ENCODE measurements around the gene DPT. TPM values are rescaled to one million over a fixed set of nuclear protein-coding genes. Genes with fewer than 3 reads are reported as not detected.

Gene DPT
- polyA plus RNA-seq, 1 donor from 2014 or later: not detected

GRCh38 chr1:168720839-168721238 lies 8.2 kb downstream of the DPT start:
- Histone ChIP-seq H3K27ac (ENCODE audit: low read length) (no peak overlapping the region), H3K4me2 (ENCODE audit: low read length) (no peak overlapping the region), H3K79me2 (replicated peaks; ENCODE audit: insufficient read depth, low read length) (no peaks in the 10 kb centered on the region), H3K27me3 (ENCODE audit: insufficient read depth, low read depth, low read length) (no peaks in the 10 kb centered on the region), H4K20me1 (ENCODE audit: insufficient read depth) (no peaks in the 10 kb centered on the region), H3K4me3 (ENCODE audit: low read length) (no peak overlapping the region), H3K9me2 (ENCODE audit: insufficient read depth, low read length) (no peaks in the 10 kb centered on the region), H3F3A (ENCODE audit: insufficient read depth, low read length, poor library complexity, severe bottlenecking) (no peaks in the 10 kb centered on the region), H2AFZ (ENCODE audit: low read depth, low read length) (no peak overlapping the region), H3K36me3 (ENCODE audit: insufficient read depth, low read length) (no peaks in the 10 kb centered on the region), H3K9ac (ENCODE audit: low read length) (no peak overlapping the region), H3K9me3 (ENCODE audit: low read length) (no peaks in the 10 kb centered on the region)
- no peak for TF ChIP-seq TAF1 (IDR thresholded peaks at IDR 0.05; ENCODE audit: low read depth)
- no peak for TF ChIP-seq EZH2 (IDR thresholded peaks at IDR 0.05; ENCODE audit: borderline replicate concordance, insufficient read depth, low read length, poor library complexity, severe bottlenecking)
- TF ChIP-seq, protein P1, sequence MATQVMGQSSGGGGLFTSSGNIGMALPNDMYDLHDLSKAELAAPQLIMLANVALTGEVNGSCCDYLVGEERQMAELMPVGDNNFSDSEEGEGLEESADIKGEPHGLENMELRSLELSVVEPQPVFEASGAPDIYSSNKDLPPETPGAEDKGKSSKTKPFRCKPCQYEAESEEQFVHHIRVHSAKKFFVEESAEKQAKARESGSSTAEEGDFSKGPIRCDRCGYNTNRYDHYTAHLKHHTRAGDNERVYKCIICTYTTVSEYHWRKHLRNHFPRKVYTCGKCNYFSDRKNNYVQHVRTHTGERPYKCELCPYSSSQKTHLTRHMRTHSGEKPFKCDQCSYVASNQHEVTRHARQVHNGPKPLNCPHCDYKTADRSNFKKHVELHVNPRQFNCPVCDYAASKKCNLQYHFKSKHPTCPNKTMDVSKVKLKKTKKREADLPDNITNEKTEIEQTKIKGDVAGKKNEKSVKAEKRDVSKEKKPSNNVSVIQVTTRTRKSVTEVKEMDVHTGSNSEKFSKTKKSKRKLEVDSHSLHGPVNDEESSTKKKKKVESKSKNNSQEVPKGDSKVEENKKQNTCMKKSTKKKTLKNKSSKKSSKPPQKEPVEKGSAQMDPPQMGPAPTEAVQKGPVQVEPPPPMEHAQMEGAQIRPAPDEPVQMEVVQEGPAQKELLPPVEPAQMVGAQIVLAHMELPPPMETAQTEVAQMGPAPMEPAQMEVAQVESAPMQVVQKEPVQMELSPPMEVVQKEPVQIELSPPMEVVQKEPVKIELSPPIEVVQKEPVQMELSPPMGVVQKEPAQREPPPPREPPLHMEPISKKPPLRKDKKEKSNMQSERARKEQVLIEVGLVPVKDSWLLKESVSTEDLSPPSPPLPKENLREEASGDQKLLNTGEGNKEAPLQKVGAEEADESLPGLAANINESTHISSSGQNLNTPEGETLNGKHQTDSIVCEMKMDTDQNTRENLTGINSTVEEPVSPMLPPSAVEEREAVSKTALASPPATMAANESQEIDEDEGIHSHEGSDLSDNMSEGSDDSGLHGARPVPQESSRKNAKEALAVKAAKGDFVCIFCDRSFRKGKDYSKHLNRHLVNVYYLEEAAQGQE (IDR thresholded peaks at IDR 0.05; ENCODE audit: borderline replicate concordance): no peak
- TF ChIP-seq RAD21 (conservative IDR thresholded peaks at IDR 0.05): no peak
- TF ChIP-seq POLR2AphosphoS5 (IDR thresholded peaks at IDR 0.05): no peak
- no peak for TF ChIP-seq SMC3 (conservative IDR thresholded peaks at IDR 0.05; ENCODE audit: poor library complexity)
- TF ChIP-seq CTCF (IDR thresholded peaks at IDR 0.05; ENCODE audit: poor library complexity, severe bottlenecking): no peak
- TF ChIP-seq EP300 (conservative IDR thresholded peaks at IDR 0.05; ENCODE audit: poor library complexity, severe bottlenecking): no peak
- no peak for TF ChIP-seq MXI1 (conservative IDR thresholded peaks at IDR 0.05; ENCODE audit: poor library complexity, severe bottlenecking)

- H3F3A ChIP-seq (ENCODE audit: insufficient read depth, low read length, poor library complexity, severe bottlenecking): no peaks in the 10 kb centered on the region
- TF ChIP-seq POLR2AphosphoS5 (IDR thresholded peaks at IDR 0.05) (no peak), CTCF (IDR thresholded peaks at IDR 0.05; ENCODE audit: poor library complexity, severe bottlenecking) (no peak), TAF1 (IDR thresholded peaks at IDR 0.05; ENCODE audit: low read depth) (no peak)
- H3K4me2 ChIP-seq (ENCODE audit: low read length): no peak overlapping the region
- no peaks in the 10 kb centered on the region for H3K27me3 ChIP-seq (ENCODE audit: insufficient read depth, low read depth, low read length)
- no peaks in the 10 kb centered on the region for H3K79me2 ChIP-seq (replicated peaks; ENCODE audit: insufficient read depth, low read length)
- no peak overlapping the region for H3K4me3 ChIP-seq (ENCODE audit: low read length)
- H4K20me1 ChIP-seq (ENCODE audit: insufficient read depth): no peaks in the 10 kb centered on the region
- H2AFZ ChIP-seq (ENCODE audit: low read depth, low read length): no peak overlapping the region
- no peaks in the 10 kb centered on the region for H3K9me2 ChIP-seq (ENCODE audit: insufficient read depth, low read length)
- no peaks in the 10 kb centered on the region for H3K9me3 ChIP-seq (ENCODE audit: low read length)
- no peaks in the 10 kb centered on the region for H3K36me3 ChIP-seq (ENCODE audit: insufficient read depth, low read length)
- H3K9ac ChIP-seq (ENCODE audit: low read length): no peak overlapping the region
- no peak overlapping the region for H3K27ac ChIP-seq (ENCODE audit: low read length)
Measured at GRCh38 chr1:168719306-168720111, 9.5 kb downstream of the DPT start.

Data from neural cell (in vitro differentiated cells).